H1 (cell line): ENCODE data around the gene NID1. TPM values are rescaled to one million over a fixed set of nuclear protein-coding genes. Genes with fewer than 3 reads are reported as not detected.

Experiments used
- CTCF ChIA-PET: fragments of 300-600 bp; sonication (Branson Sonifier 250); formaldehyde crosslinking; loops from one replicate; lab custom pipeline; 2021; ENCODE audit not compliant: partially characterized antibody; lab: Charles Lee
- POLR2A ChIA-PET: fragments of 300-600 bp; sonication (Branson Sonifier 250); formaldehyde crosslinking; loops from one replicate; lab custom pipeline; 2021; ENCODE audit warnings: inconsistent platforms; ENCODE audit not compliant: partially characterized antibody; lab: Charles Lee
- DNase-seq, 2 experiments: peaks; one replicate each; pipeline versions ENCODE4 v3.0.0 to v3.0.0-alpha.2; 2010 to 2022; ENCODE audit warnings: low spot score in 2 of 2, low read depth in 1 of 2, mixed read lengths in 1 of 2
- FAIRE-seq: peaks from 2 replicates; lab custom pipeline; 2011; peaks lifted over from hg19 to GRCh38; lab: Jason Lieb, UNC
- H2AFZ ChIP-seq: 2 replicates; pipeline ENCODE4 v1.8.1; 2012; ENCODE audit warnings: low read length, inconsistent platforms
- H2AK5ac ChIP-seq: 2 replicates; pipeline ENCODE4 v1.6.1; 2013; ENCODE audit warnings: low read depth, low read length
- H2BK120ac ChIP-seq: replicated peaks from 2 replicates; pipeline ENCODE3; 2013; ENCODE audit warnings: low read depth, low read length, inconsistent platforms
- H2BK12ac ChIP-seq: 2 replicates; pipeline ENCODE4 v1.6.1; 2013; ENCODE audit warnings: low read depth, low read length
- H2BK15ac ChIP-seq: 2 replicates; pipeline ENCODE4 v1.6.1; 2013; ENCODE audit warnings: low read length
- H2BK20ac ChIP-seq: 2 replicates; pipeline ENCODE4 v1.6.1; 2013; ENCODE audit warnings: low read length
- H2BK5ac ChIP-seq: 2 replicates; pipeline ENCODE4 v1.6.1; 2013; ENCODE audit warnings: low read depth, low read length
- H3K14ac ChIP-seq: 2 replicates; pipeline ENCODE4 v1.6.1; 2013; ENCODE audit warnings: inconsistent platforms; ENCODE audit not compliant: insufficient read length
- H3K18ac ChIP-seq: 2 replicates; pipeline ENCODE4 v1.6.1; 2013; ENCODE audit warnings: low read length; ENCODE audit errors: extremely low read depth
- H3K23ac ChIP-seq: 2 replicates; pipeline ENCODE4 v1.6.1; 2013; ENCODE audit warnings: inconsistent platforms; ENCODE audit not compliant: insufficient read length
- H3K23me2 ChIP-seq: 2 replicates; pipeline ENCODE4 v1.6.1; 2013; ENCODE audit warnings: low read depth, low read length
- H3K27ac ChIP-seq: 2 replicates; pipeline ENCODE4 v1.6.1; 2011; ENCODE audit warnings: low read depth, low read length, inconsistent platforms
- H3K27me3 ChIP-seq, 4 experiments: replicated peaks in 1 of 4; 1 replicate in 1 of 4; 2 replicates in 3 of 4; pipeline versions ENCODE4 v1.6.1 to v1.8.1; 2011 to 2013; ENCODE audit warnings: low read length in 3 of 4, mild to moderate bottlenecking in 3 of 4, inconsistent platforms in 2 of 4, mixed read lengths in 2 of 4, moderate library complexity in 1 of 4; ENCODE audit not compliant: control insufficient read depth in 3 of 4, insufficient read depth in 3 of 4; ENCODE audit errors: extremely low read depth in 1 of 4
- H3K36me3 ChIP-seq, 4 experiments: 2 replicates each; pipeline versions ENCODE4 v1.6.1 to v1.8.1; 2011 to 2013; ENCODE audit warnings: mild to moderate bottlenecking in 4 of 4, low read length in 3 of 4, moderate library complexity in 2 of 4, control low read depth in 1 of 4, inconsistent platforms in 1 of 4; ENCODE audit not compliant: insufficient read depth in 4 of 4, control insufficient read depth in 2 of 4
- H3K4ac ChIP-seq: replicated peaks from 2 replicates; pipeline ENCODE3; 2013; ENCODE audit warnings: low read length, low read depth, mixed read lengths, inconsistent platforms; ENCODE audit not compliant: insufficient read length
- H3K4me1 ChIP-seq, 4 experiments: replicated peaks in 1 of 4; 1 replicate in 1 of 4; 2 replicates in 3 of 4; pipeline versions ENCODE4 v1.6.1 to v1.8.1; 2011 to 2013; ENCODE audit warnings: low read length in 3 of 4, inconsistent platforms in 2 of 4, mixed read lengths in 1 of 4; ENCODE audit not compliant: insufficient read depth in 4 of 4, control insufficient read depth in 3 of 4
- H3K4me2 ChIP-seq, 2 experiments: 2 replicates each; pipeline versions ENCODE4 v1.6.1 to v1.8.1; 2011 to 2013; ENCODE audit warnings: low read depth in 2 of 2, low read length in 2 of 2, control low read depth in 1 of 2, inconsistent platforms in 1 of 2, mild to moderate bottlenecking in 1 of 2; ENCODE audit not compliant: insufficient read depth in 1 of 2
- H3K4me3 ChIP-seq, 4 experiments: fragments of 200-600, 300-600 bp in 1 of 4; sonication (generic), shearing (Covaris generic), sonication (Bioruptor Twin) in 1 of 4; 2 replicates each; pipeline versions ENCODE4 v1.5.1 to v1.8.1; 2011 to 2016; ENCODE audit warnings: low read length in 4 of 4, low read depth in 3 of 4, control low read depth in 2 of 4, inconsistent platforms in 2 of 4, mild to moderate bottlenecking in 2 of 4, mixed read lengths in 1 of 4, moderate library complexity in 1 of 4; ENCODE audit not compliant: insufficient read depth in 2 of 4; ENCODE audit errors: extremely low read depth in 1 of 4
- H3K56ac ChIP-seq: replicated peaks from 2 replicates; pipeline ENCODE3; 2013; ENCODE audit warnings: low read depth, mild to moderate bottlenecking, mixed read lengths, low read length, inconsistent platforms; ENCODE audit not compliant: insufficient read length
- H3K79me1 ChIP-seq: 2 replicates; pipeline ENCODE4 v1.6.1; 2013; ENCODE audit warnings: low read depth, low read length, control low read depth
- H3K79me2 ChIP-seq, 2 experiments: 2 replicates each; pipeline versions ENCODE4 v1.6.1 to v1.8.1; 2012 to 2013; ENCODE audit warnings: low read length in 2 of 2, mild to moderate bottlenecking in 2 of 2, inconsistent platforms in 1 of 2; ENCODE audit not compliant: insufficient read depth in 2 of 2, control insufficient read depth in 1 of 2
- H3K9ac ChIP-seq, 4 experiments: replicated peaks in 1 of 4; 1 replicate in 1 of 4; 2 replicates in 3 of 4; pipeline versions ENCODE4 v1.6.1 to v1.8.1; 2011 to 2013; ENCODE audit warnings: low read depth in 3 of 4, low read length in 3 of 4, control low read depth in 2 of 4, mild to moderate bottlenecking in 2 of 4, moderate library complexity in 2 of 4, inconsistent platforms in 1 of 4; ENCODE audit errors: extremely low read depth in 1 of 4
- H3K9me3 ChIP-seq, 2 experiments: 2 replicates each; pipeline versions ENCODE4 v1.6.1 to v1.8.1; 2012 to 2013; ENCODE audit warnings: mild to moderate bottlenecking in 2 of 2, moderate library complexity in 2 of 2, control low read depth in 1 of 2, inconsistent platforms in 1 of 2, low read depth in 1 of 2, low read length in 1 of 2, mixed read lengths in 1 of 2; ENCODE audit not compliant: insufficient read depth in 2 of 2
- H4K20me1 ChIP-seq, 2 experiments: replicated peaks in 1 of 2; 2 replicates each; pipeline versions ENCODE3 to v1.8.1; 2011 to 2013; ENCODE audit warnings: inconsistent platforms in 2 of 2, low read length in 2 of 2, mild to moderate bottlenecking in 1 of 2; ENCODE audit not compliant: insufficient read depth in 2 of 2, control insufficient read depth in 1 of 2
- H4K5ac ChIP-seq: 2 replicates; pipeline ENCODE4 v1.6.1; 2013; ENCODE audit warnings: low read length, low read depth, mixed read lengths, inconsistent platforms; ENCODE audit not compliant: insufficient read length
- H4K8ac ChIP-seq: 2 replicates; pipeline ENCODE4 v1.8.0; 2013; ENCODE audit warnings: mild to moderate bottlenecking, moderate library complexity, low read length, inconsistent platforms; ENCODE audit not compliant: insufficient read depth; ENCODE audit errors: extremely low read depth
- H4K91ac ChIP-seq: replicated peaks from 2 replicates; pipeline ENCODE3; 2013; ENCODE audit warnings: low read length, mixed read lengths, inconsistent platforms; ENCODE audit not compliant: insufficient read length
- GABPA ChIP-seq: IDR thresholded peaks from 2 replicates; pipeline ENCODE4 v1.6.1; 2011; ENCODE audit warnings: mild to moderate bottlenecking, low read length, moderate library complexity, borderline replicate concordance; ENCODE audit not compliant: insufficient read depth
- WGBS, 2 experiments: shearing (Covaris generic) in 1 of 2; methylation state at CpG; one replicate each; pipeline versions ENCODE4 v1.1.6 to v1.1.7; 2013 to 2015; ENCODE audit warnings: low lambda C conversion rate in 2 of 2, mixed read lengths in 2 of 2, inconsistent platforms in 1 of 2, low coverage in 1 of 2, missing lambda C conversion rate in 1 of 2; ENCODE audit not compliant: insufficient replicate concordance in 2 of 2, insufficient coverage in 1 of 2, insufficient read length in 1 of 2; ENCODE audit errors: extremely low coverage in 1 of 2, missing lambda C conversion rate in 1 of 2; 5-methylcytosine and 5-hydroxymethylcytosine counted together
- polyA plus RNA-seq, 7 experiments: library from polyadenylated mRNA; depleted of rRNA in 3 of 7; stranded (reverse) in 5 of 7; unstranded in 2 of 7; fragments of >200 nt in 5 of 7; fragments of 200-250 nt in 2 of 7; gene quantifications; 1 replicate in 5 of 7; 2 replicates in 1 of 7; 4 replicates in 1 of 7; pipeline versions ENCODE4 v1.2.1 to v1.2.3, GENCODE V29; 2011 to 2013; ENCODE audit warnings: missing spikeins in 2 of 7, mixed read lengths in 2 of 7
- total RNA-seq: library from RNA; stranded (reverse); fragmentation: NEBNext Ultra II Directional; extraction: Animal tissue kit (Norgen Biotek cat#: 25700); gene quantifications from 2 replicates; pipeline ENCODE4 v1.2.1, GENCODE V29; 2021

The NID1 gene
- total and polyA plus RNA-seq, 2 of the 8 experiments (the other 6 are each of a cell fraction or from before 2014, with no cell fraction given): 20.9 to 25.4 TPM

DNA sequence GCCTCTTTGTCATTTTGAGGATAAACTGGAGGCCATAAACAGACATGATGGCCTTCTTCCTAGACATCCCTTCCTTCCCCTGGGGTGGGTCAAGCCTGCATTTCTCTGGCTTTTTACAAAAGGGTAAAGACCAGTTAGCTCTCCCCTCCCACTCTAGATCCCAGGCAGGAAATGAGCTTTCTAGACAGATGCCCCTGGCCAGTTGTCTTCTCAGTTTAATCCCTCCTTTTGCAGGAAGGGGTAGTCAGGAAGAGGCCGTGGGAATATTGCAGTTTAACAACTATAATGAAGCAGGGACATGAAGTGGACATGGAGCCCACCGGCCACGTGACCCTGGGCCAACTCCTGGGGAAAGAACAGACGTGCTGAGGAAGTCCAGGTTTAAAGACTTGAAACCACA lies 85.7 kb downstream of the NID1 start:
- FAIRE-seq: no peak
- CTCF ChIA-PET: interaction anchor here (2.1 kb wide), 1 partner anchor 7 kb away, joined by 5 read pairs; no protein-coding TSS in a partner anchor
- no peak for TF ChIP-seq GABPA

More for the DNA sequence above, 85.7 kb downstream of the NID1 start:
- Histone ChIP-seq H3K23ac (no peak overlapping the region), H4K8ac (no peak overlapping the region), H3K56ac (no peak overlapping the region), H4K5ac (no peak overlapping the region), H3K4ac (no peak overlapping the region), H3K18ac (no peak overlapping the region), H3K4me3 (no peak overlapping the region), H3K27ac (no peak overlapping the region), H4K20me1 (no peaks in the 10 kb centered on the region), H2BK12ac (no peak overlapping the region), H3K23me2 (no peaks in the 10 kb centered on the region), H2BK15ac (no peak overlapping the region), H2BK5ac (no peak overlapping the region), H3K9me3 (peaks cover 16 to 18% of the 10 kb centered on the region in 2 experiments), H3K9ac (no peak overlapping the region), H4K91ac (no peak overlapping the region), H2BK120ac (no peak overlapping the region), H2BK20ac (no peak overlapping the region), H3K36me3 (peaks cover 5 to 32% (median 15%) of the 10 kb centered on the region in 4 experiments; a peak in 6 of 8 replicates), H3K79me1 (no peaks in the 10 kb centered on the region), H2AK5ac (no peak overlapping the region), H3K14ac (no peak overlapping the region), H3K27me3 (no peaks in the 10 kb centered on the region), H3K79me2 (no peaks in the 10 kb centered on the region), H2AFZ (no peak overlapping the region), H3K4me2 (no peak overlapping the region), H3K4me1 (no peaks in the 10 kb centered on the region; a peak in 1 of 7 replicates)
- POLR2A ChIA-PET: no interaction called here
- WGBS, 2 experiments: 86% methylated on average over 4 of the region's 4 CpGs; no CpG with 5 or more reads in 1 of the 2 experiments
- no peak for DNase-seq
